ENCODE data around the gene PRDM12.

The PRDM12 gene

GRCh38 chr9:130696139-130696650, 31.8 kb downstream of the PRDM12 start:
- no peak for TF ChIP-seq CTCF (IDR thresholded peaks at IDR 0.05; ENCODE audit: low read depth, low read length, missing control alignments)
- no peak overlapping the region for H3K4me3 ChIP-seq (ENCODE audit: low read depth, low read length)
- no peak for DNase-seq (ENCODE audit: low read depth)

GRCh38 chr9:130696996-130697395, 32.6 kb downstream of the PRDM12 start:
- TF ChIP-seq CTCF (IDR thresholded peaks at IDR 0.05; ENCODE audit: low read depth, low read length, missing control alignments) = no peak
- no peak for DNase-seq (ENCODE audit: low read depth)
- H3K4me3 ChIP-seq (ENCODE audit: low read depth, low read length) = no peak overlapping the region

DNA sequence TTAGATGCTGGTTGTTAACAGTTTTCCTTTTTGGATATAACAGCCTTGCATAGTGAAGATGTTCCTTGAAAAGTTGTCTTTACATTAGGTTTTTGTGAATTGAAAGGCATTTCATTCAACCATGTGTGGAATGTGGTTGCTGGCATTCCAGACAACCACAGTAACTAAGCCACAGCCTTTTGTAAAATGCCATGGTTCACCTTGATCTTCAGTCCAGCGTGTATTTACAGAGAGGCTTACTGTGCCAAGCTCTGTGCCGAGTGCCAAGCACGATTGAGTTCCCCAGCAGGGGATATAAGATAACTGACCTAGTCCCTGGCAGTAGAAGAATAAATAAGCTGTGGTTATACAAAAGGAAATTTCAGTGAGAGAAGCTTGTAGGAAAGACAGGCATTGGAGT, 34.1 kb downstream of the PRDM12 start:
- DNase-seq (ENCODE audit: low read depth) = no peak
- no peak for TF ChIP-seq CTCF (IDR thresholded peaks at IDR 0.05; ENCODE audit: low read depth, low read length, missing control alignments)
- no peak overlapping the region for H3K4me3 ChIP-seq (ENCODE audit: low read depth, low read length)

DNA sequence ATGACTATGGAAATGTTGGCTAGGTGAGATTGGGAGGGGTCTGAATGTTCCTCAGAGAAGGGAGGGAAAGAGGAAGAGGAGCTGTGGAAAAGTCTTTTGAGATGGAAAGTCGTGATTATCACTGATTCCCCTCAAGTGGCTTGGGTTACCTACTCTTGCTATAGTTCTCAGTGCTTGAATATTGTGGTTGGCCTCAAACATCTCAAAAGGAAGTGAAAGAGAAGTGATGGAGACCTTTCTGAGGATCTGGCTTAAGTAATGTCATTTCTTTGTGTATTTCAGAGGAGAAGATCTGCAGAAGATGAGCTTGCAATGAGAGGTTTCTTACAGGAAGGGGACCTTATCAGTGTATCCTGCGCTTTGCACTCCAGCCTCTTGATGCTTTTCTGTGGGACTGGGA, 34.7 kb downstream of the PRDM12 start:
- TF ChIP-seq CTCF (IDR thresholded peaks at IDR 0.05; ENCODE audit: low read depth, low read length, missing control alignments) = no peak
- no peak overlapping the region for H3K4me3 ChIP-seq (ENCODE audit: low read depth, low read length)
- no peak for DNase-seq (ENCODE audit: low read depth)

- peak; percentile 90 for TF ChIP-seq CTCF (IDR thresholded peaks at IDR 0.05; ENCODE audit: low read depth, low read length, missing control alignments)
- no peak overlapping the region for H3K4me3 ChIP-seq (ENCODE audit: low read depth, low read length)
- DNase-seq (ENCODE audit: low read depth) = no peak
These were observed 36.9 kb downstream of the PRDM12 start for GRCh38 chr9:130701059-130702022.

DNA sequence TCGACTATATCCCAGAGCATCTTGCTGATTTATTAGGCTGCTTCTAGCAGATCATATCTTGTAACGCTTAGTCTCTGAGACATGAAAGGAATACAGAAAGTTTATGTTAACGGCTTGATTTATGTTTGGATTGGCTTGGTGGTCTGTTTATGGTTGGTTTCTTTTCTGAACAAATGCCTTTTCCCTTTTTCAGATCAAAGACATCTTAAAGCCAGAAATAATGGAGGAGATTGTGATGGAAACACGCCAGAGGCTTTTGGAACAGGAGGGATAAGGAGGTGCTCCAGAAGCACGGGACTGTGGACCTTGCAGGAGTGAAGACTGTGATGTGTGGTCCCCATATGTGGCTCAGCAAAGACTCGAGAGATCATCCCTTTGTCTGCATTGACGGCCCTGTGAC, 39.1 kb downstream of the PRDM12 start:
- TF ChIP-seq CTCF (IDR thresholded peaks at IDR 0.05; ENCODE audit: low read depth, low read length, missing control alignments) = no peak
- no peak overlapping the region for H3K4me3 ChIP-seq (ENCODE audit: low read depth, low read length)
- no peak for DNase-seq (ENCODE audit: low read depth)
